ENCODE results near the gene POLR2I. TPM values are rescaled to one million over a fixed set of nuclear protein-coding genes. Genes with fewer than 3 reads are reported as not detected.

The POLR2I gene
- polyA plus RNA-seq, 12 donors = 29.0 to 50.0 (median 39.8) TPM; not detected in 2

DNA sequence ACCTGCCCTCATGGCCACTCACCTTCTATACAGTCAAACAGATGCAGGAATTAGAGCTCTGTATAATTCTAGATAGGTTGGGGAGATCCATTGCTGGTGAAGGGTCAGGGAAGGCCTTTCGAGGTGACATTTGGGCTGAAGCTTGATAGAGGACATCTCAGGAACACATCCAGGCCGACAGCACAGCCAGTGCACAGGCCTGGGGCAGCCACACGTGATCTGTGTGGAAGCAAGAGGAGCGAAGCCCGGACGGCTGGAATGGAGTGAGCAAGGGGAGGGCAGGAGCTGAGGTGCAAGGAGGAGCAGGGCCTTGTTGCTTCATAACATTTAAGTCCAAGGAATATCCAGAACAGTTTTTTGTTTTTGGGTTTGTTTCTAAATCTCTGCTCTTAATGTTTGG lies 8.2 kb downstream of the POLR2I start:
- DNase-seq = no peak

DNA sequence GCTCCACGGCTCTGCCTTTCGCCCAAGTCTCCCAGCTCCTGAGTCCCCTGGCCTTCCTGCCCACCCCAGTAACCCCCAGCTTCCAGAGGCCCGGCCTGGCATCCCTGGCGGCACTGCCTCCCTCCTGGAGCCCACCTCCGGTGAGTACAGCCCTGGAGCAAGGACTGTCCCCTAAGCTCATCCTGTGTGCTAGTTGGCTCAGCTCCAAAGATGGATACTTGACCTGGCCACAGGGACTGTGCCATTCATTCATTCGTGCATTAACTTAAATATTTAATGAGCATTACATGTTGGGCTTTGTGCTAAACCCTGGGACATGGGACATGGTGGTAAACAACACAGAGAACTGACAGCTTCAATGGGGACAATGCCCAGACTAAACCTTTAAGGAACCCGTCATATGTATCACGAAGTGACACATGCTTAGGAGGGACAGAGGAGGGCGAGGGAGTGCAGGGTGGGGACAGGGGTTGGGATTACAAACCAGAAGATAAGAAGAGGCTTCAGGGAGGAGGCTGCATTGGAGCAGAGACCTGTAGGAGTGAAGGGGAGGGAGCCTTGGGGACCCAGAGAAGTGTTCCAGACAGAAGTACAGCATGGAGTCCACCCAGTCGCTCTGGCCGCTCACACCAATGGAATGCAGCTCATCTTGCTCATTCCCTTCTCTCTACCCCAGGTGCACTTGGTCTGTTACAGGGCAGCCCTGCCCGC lies 10.7 kb downstream of the POLR2I start:
- no peak for DNase-seq

DNA sequence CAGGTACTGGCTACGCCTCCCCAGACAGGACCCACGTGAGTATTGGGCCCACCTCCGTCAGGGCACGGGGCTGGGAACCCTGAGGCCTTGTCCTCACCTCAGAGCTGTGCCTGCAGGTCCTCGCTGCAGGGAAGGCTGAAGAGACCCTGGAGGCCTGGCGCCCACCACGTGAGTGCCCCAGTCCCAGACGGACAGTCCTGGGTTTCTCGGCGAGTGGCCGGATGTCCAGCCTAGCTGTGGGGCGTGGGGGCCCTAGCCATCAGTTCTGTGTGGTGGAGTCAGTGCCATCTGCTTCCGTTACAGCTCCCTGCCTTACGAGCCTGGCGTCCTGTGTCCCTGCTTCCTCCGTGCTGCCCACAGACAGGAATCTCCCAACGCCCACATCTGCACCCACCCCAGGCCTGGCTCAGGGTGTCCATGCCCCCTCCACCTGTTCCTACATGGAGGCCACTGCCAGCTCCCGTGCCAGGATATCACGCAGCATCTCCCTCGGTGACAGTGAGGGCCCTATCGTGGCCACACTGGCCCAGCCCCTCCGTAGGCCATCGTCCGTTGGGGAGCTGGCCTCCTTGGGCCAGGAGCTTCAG lies 11.5 kb downstream of the POLR2I start:
- DNase-seq = no peak

DNA sequence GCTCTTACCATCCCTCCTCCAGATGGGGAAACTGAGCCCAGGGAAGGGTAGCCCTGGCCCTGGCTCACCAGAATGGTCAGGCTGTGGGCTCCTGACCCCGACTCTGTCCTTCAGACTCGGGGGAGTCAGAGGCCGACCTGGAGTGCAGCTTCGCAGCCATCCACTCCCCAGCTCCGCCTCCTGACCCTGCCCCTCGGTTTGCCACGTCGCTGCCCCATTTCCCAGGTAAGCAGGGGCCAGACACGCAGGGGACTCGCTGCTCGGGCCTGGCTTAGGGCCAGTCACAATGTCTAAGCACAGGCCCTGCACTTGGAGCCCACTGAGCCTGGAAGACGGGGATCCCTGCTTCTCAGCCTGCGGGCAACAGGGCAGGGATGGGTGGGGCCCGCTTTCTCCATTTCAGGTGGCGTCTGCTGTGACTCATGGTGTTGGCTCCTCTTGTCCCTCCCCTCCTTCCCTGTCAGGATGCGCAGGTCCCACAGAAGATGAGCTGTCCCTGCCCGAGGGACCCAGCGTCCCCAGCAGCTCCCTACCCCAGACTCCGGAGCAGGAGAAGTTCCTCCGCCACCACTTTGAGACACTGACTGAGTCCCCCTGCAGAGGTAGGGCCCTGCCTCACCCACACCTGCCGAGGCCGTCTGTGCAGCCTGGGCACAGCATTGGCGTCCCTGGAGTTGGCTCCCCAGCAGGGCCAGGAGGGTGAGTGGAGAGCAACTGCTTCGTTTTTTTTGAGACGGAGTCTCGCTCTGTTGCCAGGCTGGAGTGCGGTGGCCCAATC lies 12.9 kb downstream of the POLR2I start:
- DNase-seq = no peak

DNA sequence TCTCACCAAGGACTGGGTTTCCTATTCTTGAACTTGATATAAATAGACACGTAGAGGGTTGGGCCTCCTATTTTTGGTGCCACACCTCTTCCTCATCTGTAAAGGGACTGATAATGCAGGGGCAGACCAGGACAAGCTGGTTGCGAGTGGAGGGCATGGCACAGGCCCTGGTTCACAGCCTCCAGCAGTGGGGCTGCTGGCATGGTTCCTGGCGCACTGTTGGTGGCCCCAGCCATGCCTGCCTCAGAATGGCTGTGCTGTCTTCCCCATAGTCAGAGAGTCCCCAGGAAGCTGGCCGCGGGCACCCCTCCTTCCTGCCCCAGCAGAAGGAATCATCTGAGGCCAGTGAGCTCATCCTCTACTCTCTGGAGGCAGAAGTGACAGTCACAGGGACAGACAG lies 14.2 kb downstream of the POLR2I start:
- DNase-seq = no peak

DNA sequence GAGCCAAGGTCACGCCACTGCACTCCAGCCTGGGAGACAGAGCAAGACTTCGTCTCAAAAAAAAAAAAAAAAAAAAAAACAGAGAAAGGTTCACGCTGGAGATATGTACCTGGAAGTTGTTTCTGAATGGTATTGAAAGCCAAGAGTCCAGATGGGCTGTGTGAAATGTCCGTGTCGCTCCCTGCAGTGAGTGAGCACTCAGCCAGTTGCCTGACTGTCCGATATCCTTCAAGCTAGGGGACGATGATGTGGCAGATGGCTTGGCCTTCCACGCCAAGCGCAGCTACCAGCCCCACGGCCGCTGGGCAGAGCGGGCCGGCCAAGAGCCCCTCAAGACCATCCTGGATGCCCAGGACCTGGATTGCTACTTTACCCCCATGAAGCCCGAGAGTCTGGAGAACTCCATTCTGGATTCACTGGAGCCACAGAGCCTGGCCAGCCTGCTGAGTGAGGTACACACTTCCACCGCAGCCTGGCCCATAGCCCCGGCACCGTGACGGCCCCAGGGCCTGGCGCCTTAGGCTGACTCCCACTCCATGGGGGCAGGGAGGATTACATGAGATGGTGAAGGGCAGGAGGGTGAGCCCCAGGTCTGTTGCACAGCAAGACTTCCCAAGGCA lies 15.4 kb downstream of the POLR2I start:
- no peak for DNase-seq

DNA sequence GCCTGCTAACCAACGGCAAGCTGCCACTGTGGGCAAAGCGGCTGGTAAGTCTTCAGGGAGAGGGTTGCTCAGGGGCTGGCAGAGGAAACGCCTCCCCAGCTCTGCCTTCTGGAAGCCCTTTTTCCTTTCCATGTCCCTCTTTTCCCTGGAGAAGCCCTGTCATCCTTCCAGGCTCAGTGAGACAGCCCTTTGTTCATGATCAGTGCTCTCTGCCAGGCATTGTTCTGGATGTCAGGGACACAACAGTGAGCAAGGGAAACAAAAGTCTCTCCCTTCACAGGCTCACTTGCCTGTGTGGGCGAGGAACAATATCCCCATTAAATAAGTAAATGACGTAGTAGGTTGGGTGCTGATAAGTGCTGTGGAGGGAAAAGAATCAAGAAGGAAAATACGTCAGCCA lies 17.6 kb downstream of the POLR2I start:
- DNase-seq = no peak

DNA sequence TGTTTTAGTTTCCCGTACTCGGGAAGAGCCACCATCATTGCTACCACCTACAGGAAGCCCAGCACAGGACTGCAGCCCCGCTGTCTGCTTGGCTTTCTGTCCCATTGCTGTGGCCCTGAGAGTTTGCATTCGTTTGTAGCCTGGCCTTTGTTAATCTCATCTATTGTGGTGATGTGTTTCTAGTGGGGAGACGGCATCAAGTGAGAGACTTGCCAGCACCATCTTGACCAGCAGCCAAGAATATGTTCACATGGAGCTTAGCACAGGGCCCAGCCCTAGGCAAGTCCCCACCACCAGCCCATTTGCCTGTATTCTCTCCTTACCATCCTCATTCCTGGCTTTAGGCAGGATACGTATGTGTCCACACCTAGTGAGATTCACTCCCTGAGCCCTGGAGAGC lies 21.0 kb downstream of the POLR2I start:
- no peak for DNase-seq

DNA sequence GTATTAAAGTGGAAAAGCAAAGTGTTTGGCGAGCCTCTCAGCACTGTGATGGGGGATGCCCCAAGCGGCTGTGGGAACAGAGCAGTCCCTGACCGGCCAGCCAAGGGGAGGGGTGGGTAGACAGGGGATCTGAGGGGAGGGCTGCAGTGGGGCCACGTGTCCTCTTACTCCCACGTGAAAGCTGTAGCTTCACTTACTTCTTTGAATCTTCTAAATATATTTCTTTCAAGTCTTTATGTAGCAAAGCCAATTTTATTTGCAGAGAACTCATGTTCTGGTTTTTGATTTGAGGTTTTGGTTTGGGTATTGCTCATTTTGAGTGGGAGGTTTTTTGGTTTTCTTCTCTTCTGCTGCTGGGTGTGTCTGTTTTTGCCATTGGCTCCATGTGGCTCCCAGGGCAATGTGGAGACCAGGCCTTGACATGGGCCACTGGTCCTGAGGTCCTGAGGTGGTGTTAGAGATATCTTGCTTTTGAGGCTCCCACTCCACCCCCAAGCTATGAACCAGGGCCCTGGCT lies 21.5 kb downstream of the POLR2I start:
- no peak for DNase-seq

DNA sequence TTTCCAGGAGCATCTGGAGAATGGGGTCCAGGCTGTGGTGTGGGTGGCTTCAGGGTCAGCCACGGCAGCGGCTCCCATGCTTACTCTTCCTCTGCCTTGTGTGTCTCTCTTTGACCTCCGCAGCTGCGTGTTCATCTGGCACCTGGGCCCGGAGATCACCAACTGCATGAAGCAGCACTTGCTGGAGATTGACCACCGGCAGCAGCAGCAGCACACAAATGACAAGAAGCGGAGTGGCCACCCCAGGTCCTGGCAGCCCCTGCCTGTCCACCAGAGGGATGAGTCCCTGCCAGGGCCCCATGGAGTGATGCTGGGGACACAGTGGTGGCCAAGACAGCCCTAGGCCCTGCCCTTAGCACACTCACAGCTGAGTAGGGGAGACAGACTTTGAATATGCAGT lies 22.1 kb downstream of the POLR2I start:
- no peak for DNase-seq

DNA sequence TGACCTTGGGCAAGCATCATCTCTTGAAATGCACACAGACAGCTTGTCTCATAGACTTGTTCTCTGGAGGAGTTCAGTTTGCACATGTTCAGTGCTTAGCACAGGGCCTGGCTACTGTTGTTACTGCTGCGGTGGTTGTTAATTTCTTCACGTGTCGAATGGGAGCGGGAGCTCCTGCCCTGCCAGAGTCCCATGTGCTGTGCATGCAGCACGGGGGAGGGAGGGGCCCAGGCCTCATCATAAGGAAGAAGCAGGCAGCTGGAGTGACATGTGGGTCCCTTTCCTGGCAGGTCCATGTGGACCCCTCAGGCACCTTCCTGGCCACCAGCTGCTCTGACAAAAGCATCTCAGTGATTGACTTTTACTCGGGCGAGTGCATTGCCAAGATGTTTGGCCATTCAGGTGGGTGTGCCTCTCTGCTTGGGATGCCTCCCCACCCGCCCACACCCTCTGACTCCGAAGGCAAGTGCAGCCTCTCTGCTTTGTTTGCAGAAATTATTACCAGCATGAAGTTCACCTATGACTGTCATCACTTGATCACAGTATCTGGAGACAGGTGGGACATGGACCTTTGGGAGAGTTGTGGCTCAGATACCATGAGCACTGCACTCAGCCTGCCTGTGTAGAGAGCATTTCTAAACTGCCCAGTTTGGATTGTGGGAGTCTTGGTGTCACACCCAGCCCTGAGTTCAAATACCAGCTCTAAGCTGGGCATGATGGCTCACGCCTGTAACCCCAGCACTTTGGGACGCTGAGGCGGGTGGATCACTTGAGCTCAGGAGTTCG lies 23.6 kb downstream of the POLR2I start:
- no peak for DNase-seq

DNA sequence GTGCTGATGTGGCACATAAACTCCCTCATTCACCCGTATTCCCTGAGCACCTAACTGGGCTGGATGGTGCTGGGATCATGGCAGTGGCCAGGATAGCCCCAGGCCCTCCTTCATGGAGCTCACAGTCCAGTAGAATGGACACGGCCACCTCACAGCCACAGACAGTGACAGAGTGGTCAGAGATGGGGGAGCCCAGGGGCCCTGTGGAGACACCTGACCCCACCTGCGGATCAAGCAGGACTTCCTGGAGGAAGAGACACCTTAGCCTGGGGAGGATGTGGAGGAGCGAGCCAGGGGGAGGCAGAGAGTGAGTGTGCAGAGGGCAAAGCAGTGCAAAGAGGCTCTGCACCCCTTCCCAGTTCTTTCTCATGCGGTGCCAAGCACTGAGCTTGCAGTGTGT lies 24.8 kb downstream of the POLR2I start:
- no peak for DNase-seq

DNA sequence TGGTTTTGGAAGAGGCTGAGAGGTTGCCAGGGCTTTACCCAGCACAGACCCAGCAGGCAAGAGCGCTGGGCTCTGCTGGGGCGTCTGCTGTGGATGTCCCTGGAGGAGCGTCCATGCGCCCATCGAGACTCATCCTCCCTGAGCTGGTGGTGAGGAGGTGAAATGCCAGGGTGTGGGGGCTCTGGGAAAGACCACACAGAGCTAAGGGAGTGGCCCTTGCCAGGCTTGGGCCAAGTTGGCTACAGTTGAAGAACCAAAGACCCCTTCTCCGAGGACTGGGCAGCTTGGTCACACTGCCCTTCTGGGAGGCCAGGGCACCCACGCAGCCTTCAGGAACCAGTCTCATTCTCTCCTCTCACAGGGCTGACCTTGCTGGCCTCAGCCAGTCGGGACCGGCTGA lies 28.3 kb downstream of the POLR2I start:
- no peak for DNase-seq

DNA sequence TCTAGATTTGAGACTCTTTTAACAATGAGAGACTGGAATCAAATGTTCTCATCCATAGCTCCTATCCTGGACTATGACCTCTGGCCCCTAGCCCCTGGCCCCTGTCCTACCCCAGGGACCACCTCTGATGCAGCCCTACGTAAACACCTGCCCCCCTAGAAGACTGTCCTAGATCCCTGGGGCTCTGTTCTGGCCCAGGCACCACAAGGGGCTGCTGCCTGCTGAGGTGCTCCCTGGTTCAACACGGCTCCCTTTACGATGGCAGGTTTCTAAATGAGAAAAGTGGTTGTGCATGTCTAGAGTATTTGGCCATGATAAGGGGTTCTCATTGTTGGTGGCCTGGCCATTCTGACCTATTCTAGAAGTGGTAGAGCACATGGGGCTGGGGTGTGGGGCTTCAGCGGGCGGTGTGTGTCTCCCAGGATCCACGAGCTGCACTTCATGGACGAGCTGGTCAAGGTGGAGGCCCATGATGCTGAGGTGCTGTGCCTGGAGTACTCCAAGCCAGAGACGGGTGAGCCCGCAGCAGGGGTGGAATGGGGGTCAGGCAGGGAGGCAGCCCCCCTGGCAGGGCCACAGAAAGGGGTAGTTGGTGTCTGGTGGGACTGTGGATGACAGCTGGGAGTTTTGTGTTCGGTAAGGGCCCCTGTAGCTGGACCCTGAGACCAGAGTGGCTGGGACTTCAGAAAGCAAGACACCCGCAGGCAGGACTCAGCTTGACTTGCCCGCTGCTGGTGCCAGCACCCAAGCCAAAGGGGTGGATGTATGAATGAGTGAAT lies 30.3 kb downstream of the POLR2I start:
- DNase-seq = no peak

DNA sequence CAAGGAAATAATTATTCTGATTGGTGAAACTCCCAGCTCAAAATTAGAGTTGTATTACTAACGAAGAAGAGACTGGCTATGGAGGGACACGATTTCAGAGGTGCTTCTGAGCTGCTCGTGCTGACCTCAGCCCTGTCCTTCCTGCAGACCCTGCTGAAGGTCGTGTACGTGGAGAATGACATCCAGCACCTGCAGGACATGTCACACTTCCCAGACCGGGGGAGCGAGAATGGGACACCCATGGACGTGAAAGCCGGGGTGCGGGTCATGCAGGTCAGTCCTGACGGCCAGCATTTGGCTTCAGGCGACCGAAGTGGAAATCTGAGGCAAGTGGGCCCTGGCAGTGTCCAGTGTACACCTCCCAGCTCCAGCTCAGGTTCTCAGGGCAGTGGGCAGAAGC lies 31.8 kb downstream of the POLR2I start:
- no peak for DNase-seq

DNA sequence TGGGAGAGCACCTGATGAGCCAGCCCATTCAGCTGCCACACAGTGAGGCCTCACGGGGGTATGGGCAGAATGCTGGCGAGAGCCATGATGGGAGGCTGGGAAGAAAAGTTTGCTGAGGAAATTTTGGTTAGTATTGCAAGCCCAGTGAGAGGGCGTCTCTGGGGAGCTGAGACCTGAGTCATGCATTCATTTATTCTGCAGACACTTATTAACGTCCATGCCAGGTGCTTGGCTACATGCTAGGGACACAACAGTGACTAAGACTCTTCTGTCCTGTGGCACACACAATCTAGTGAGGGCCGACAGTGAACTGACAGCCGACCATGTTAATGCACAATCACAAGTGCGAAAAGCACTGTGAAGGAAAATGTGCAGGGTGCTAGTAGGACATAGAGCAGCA lies 32.8 kb downstream of the POLR2I start:
- no peak for DNase-seq

DNA sequence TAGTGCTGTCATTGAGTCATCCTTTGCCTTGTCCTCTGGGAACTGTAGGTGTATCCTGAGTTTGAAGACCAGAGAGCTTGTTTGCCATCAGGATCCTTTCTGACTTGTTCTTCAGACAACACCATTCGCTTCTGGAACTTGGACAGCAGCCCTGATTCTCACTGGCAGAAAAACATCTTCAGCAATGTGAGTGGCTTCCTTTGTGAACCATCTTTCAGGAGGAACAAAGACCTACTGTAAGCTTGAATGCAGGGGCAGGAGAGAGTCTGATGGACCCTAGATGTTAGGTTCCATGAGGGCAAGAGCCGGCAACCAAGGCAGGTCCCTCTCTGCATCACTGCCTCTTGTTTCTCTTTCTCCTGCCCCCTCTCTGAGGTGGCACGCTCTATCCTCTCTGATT lies 33.3 kb downstream of the POLR2I start:
- DNase-seq = no peak

DNA sequence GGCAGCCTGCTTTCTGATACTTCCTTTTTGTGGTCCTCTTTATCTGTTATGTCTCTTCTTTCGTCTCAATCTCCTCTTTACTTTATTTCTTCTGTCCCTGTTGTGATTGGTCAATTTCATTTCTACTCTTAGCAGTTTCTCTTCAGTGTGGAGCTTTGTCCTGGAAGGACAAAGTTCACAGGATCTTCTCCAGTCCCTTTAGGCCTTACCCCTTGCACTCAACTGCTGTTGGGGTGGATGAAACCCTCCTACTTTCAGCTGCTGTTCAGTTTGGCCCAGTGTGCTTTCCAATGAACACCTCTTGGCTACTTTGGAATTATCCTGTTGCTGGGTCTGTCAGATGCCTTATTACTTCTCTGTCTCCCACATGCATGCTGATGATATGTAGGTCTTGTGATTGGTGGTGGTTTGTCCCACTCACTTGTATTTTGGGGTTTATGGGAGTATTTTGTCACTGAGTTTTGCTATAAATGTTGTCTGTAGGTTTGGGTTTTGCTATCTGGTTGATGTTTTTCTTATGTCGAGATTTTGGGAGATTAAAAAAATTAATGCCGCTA lies 35.2 kb downstream of the POLR2I start:
- DNase-seq = no peak

DNA sequence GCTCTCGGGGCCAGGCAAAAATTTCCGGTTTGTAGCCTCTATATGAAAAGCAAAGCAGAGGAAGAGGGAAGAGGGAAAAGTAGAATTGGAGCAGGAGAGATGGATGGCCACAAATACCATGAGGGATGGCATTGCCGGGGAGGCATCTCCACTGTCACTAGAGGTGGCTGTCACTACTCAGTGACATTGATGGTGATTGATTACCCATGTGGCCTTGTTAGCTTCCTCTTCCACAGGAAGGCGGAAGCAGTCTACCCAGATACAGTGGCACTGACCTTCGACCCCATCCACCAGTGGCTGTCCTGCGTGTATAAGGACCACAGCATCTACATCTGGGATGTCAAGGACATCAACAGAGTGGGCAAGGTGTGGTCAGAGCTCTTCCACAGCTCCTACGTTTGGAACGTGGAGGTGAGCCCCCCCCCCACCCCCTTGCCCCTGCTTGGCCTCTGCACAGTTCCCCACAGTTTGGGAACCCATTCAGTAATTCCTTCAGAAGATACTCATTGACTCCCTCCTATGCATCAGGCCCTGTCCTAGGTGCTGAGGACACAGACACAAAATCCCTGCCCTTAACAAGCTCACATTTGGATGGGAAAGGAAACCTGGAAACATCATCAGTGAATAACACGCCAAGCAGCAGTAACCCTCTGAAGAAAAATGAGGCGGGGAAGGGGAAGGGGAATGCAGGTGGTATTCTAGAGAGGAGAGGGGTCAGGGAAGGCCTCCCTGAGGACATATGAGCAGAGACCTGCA lies 41.4 kb downstream of the POLR2I start:
- no peak for DNase-seq

DNA sequence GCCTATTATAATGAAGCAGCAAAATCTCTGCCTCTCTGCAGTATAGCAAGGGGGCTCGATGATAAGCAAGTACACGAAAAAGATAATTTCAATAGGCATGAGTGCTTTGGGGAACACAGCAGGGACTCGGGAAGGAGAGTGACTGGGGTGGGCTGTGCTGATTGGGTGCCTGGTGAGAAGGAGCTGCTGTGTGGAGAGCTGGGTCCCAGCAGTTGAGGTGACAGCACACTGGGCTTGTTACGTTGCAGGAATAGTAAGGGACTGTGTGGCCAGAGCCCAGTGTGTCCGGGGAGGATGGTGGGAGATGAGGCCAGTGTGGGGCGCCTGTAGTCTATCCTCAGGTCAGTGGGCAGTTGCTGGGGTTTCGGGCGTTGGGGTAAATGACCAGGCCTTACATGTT lies 42.6 kb downstream of the POLR2I start:
- no peak for DNase-seq

All from muscle of arm (tissue), 12 donors.